Endothelial cell of umbilical vein (primary cell): Measurements from ENCODE around the gene SPATS2L. TPM values are rescaled to one million over a fixed set of nuclear protein-coding genes. Genes with fewer than 3 reads are reported as not detected.

Source experiments
- BruUV-seq: library from RNA; stranded (reverse); fragments of 400-500 nt; replicated peaks from 2 replicates; lab custom pipeline; 2021; lab: Mats Ljungman, UMichigan
- CTCF ChIA-PET: fragments of 300-600, 350-600 bp; sonication (Branson Sonifier 250); formaldehyde crosslinking; loops from one replicate; lab custom pipeline; 2021; ENCODE audit warnings: antibody characterized with exemption, inconsistent platforms; lab: Charles Lee
- POLR2A ChIA-PET: fragments of 300-600, 350-600 bp; sonication (Branson Sonifier 250); formaldehyde crosslinking; loops from one replicate; lab custom pipeline; 2021; ENCODE audit warnings: antibody characterized with exemption, inconsistent platforms; lab: Charles Lee
- DNase-seq: peaks from one replicate; pipeline ENCODE4 v3.0.0-alpha.2; 2011; ENCODE audit warnings: low read depth, low spot score
- FAIRE-seq: peaks from 2 replicates; lab custom pipeline; 2011; peaks lifted over from hg19 to GRCh38; lab: Jason Lieb, UNC
- H2AFZ ChIP-seq: 2 replicates; pipeline ENCODE4 v1.6.0; 2012; ENCODE audit warnings: low read depth, low read length, control low read depth, inconsistent platforms
- H3K27ac ChIP-seq: 2 replicates; pipeline ENCODE4 v1.5.1; 2011; ENCODE audit warnings: low read depth, mild to moderate bottlenecking, control low read depth, low read length, moderate library complexity; ENCODE audit not compliant: insufficient read depth
- H3K27me3 ChIP-seq, 2 experiments: 2 replicates each; pipeline versions ENCODE4 v1.6.0 to v1.6.1; 2011; ENCODE audit warnings: low read length in 2 of 2, mixed read lengths in 1 of 2; ENCODE audit not compliant: control insufficient read depth in 2 of 2, insufficient read depth in 2 of 2
- H3K36me3 ChIP-seq, 2 experiments: 2 replicates in 1 of 2; 3 replicates in 1 of 2; pipeline ENCODE4 v1.5.1; 2011; ENCODE audit warnings: low read length in 2 of 2, mild to moderate bottlenecking in 1 of 2, moderate library complexity in 1 of 2; ENCODE audit not compliant: control insufficient read depth in 2 of 2, insufficient read depth in 2 of 2; ENCODE audit errors: extremely low read depth in 1 of 2
- H3K4me1 ChIP-seq: 3 replicates; pipeline ENCODE4 v1.5.1; 2011; ENCODE audit warnings: mild to moderate bottlenecking, low read length; ENCODE audit not compliant: control insufficient read depth, insufficient read depth; ENCODE audit errors: extremely low read depth
- H3K4me2 ChIP-seq: 2 replicates; pipeline ENCODE4 v1.6.1; 2011; ENCODE audit warnings: low read length, control low read depth, mixed read lengths; ENCODE audit not compliant: insufficient read depth
- H3K4me3 ChIP-seq, 3 experiments: fragments of 200-600 bp in 1 of 3; sonication (generic), shearing (Covaris generic) in 1 of 3; replicated peaks in 1 of 3; 2 replicates each; pipeline ENCODE4 v1.5.1; 2011 to 2016; ENCODE audit warnings: control low read depth in 3 of 3, low read length in 3 of 3, mild to moderate bottlenecking in 2 of 3, inconsistent platforms in 1 of 3, low read depth in 1 of 3, moderate library complexity in 1 of 3; ENCODE audit not compliant: insufficient read depth in 1 of 3
- H3K79me2 ChIP-seq: 2 replicates; pipeline ENCODE4 v1.6.0; 2012; ENCODE audit warnings: low read length, inconsistent platforms; ENCODE audit not compliant: control insufficient read depth, insufficient read depth
- H3K9ac ChIP-seq: replicated peaks from 2 replicates; pipeline ENCODE3; 2011; ENCODE audit warnings: low read length, control low read depth; ENCODE audit not compliant: insufficient read depth; ENCODE audit errors: extremely low read depth
- H3K9me1 ChIP-seq: replicated peaks from 3 replicates; pipeline ENCODE4 v1.6.0; 2011; ENCODE audit warnings: mild to moderate bottlenecking, low read length; ENCODE audit not compliant: control insufficient read depth, insufficient read depth; ENCODE audit errors: extremely low read depth
- H3K9me3 ChIP-seq: replicated peaks from 2 replicates; pipeline ENCODE4 v1.5.1; 2012; ENCODE audit warnings: low read length, inconsistent platforms; ENCODE audit not compliant: control insufficient read depth, insufficient read depth
- H4K20me1 ChIP-seq: replicated peaks from 2 replicates; pipeline ENCODE3; 2011; ENCODE audit warnings: mild to moderate bottlenecking, low read length; ENCODE audit not compliant: control insufficient read depth, insufficient read depth; ENCODE audit errors: extremely low read depth
- CTCF ChIP-seq, 2 donors: IDR thresholded peaks; 1 replicate in 1 of 2; 2 replicates in 1 of 2; pipeline ENCODE4 v1.5.1; 2011; ENCODE audit warnings: low read length in 2 of 2, mild to moderate bottlenecking in 2 of 2, moderate library complexity in 2 of 2, control low read depth in 1 of 2, inconsistent platforms in 1 of 2, low read depth in 1 of 2; ENCODE audit not compliant: insufficient read depth in 1 of 2; ENCODE audit errors: extremely low read depth in 1 of 2
- EZH2 ChIP-seq: IDR thresholded peaks from 2 replicates; pipeline ENCODE4 v1.6.1; 2012; ENCODE audit warnings: borderline replicate concordance, low read depth, mild to moderate bottlenecking, moderate library complexity, low read length, inconsistent platforms; ENCODE audit not compliant: severe bottlenecking
- FOS ChIP-seq: IDR thresholded peaks from 2 replicates; pipeline ENCODE4 v1.6.1; 2011; ENCODE audit warnings: mild to moderate bottlenecking, low read length, moderate library complexity, borderline replicate concordance; ENCODE audit not compliant: insufficient read depth
- GATA2 ChIP-seq: IDR thresholded peaks from 2 replicates; pipeline ENCODE4 v1.7.0; 2011; ENCODE audit warnings: low read depth, mild to moderate bottlenecking, moderate library complexity, mixed read lengths, low read length; ENCODE audit not compliant: insufficient read length, insufficient read depth
- JUN ChIP-seq: IDR thresholded peaks from 2 replicates; pipeline ENCODE4 v1.6.1; 2011; ENCODE audit warnings: borderline replicate concordance, low read depth; ENCODE audit not compliant: insufficient read length, insufficient read depth
- MYC ChIP-seq: IDR thresholded peaks from one replicate; pipeline ENCODE4 v1.6.1; 2011; ENCODE audit warnings: mild to moderate bottlenecking, low read depth, low read length
- POLR2A ChIP-seq: IDR thresholded peaks from 2 replicates; pipeline ENCODE4 v1.6.1; 2012; ENCODE audit warnings: low read depth, mild to moderate bottlenecking, control low read depth, low read length
- dilution Hi-C: fragments of 300-500 bp; cut with MboI; formaldehyde crosslinking; loops from one replicate; pipeline ENCODE4 v1.15.0; 2019; ENCODE audit warnings: low sequenced_read_pairs; ENCODE audit not compliant: extremely low pct_ligation_motif_present
- intact Hi-C: fragments of 100-400 bp; cut with micrococcal nuclease; formaldehyde crosslinking; loops from one replicate; pipeline ENCODE4 v1.10.0; 2022
- polyA plus RNA-seq, 4 experiments: library from polyadenylated mRNA; depleted of rRNA in 3 of 4; stranded (reverse) in 3 of 4; unstranded in 1 of 4; fragments of >200 nt; gene quantifications; 2 replicates each; pipeline versions ENCODE4 v1.2.1 to v1.2.3, GENCODE V29; 2011 to 2012; ENCODE audit warnings: missing spikeins in 1 of 4
- total RNA-seq: library from RNA; stranded (reverse); gene quantifications from 2 replicates; pipeline ENCODE4 v1.2.3, GENCODE V29; 2021

The SPATS2L gene
- total and polyA plus RNA-seq, 2 donors (not counting 3 experiments of a cell fraction or from before 2014, with no cell fraction given) = 29.1 to 72.9 TPM

DNA sequence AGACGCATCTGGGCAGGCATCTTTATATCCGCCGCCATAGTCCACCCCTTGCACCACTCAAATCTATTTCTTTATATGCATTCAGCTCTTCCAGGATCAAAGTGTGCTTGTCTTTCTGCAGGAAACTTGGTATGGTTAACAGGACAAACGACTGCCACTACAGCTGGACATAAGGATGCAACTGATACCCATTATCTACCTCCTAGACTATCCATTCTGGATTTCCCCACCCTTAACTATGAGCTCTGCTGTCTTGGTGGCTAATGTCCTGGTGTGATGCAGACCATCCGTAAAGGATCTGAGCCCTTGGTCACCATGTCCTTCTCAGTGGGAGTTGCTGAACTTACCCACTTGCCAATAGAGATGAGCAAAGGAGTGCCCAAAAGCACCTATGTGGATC, 40.1 kb upstream of the SPATS2L start:
- BruUV-seq = no TSS peak

More for the DNA sequence above, 40.1 kb upstream of the SPATS2L start:
- TF ChIP-seq MYC = no peak
- TF ChIP-seq POLR2A = no peak
- TF ChIP-seq CTCF (IDR thresholded peaks at IDR 0.05; ENCODE audit: extremely low read depth in 1 of 2, insufficient read depth in 1 of 2, low read depth in 1 of 2, low read length in 2 of 2) = no peak
- no peak for TF ChIP-seq JUN
- TF ChIP-seq FOS = no peak
- no peak for TF ChIP-seq EZH2
- no peak for TF ChIP-seq GATA2
- H3K9me1 ChIP-seq = no peaks in the 10 kb centered on the region
- H3K79me2 ChIP-seq = no peaks in the 10 kb centered on the region
- DNase-seq (no peak), FAIRE-seq (no peak)
- H3K4me1 ChIP-seq = no peaks in the 10 kb centered on the region
- no peak overlapping the region for H3K9ac ChIP-seq
- dilution Hi-C loops = no loop called here
- no peak overlapping the region for H2AFZ ChIP-seq
- no peak overlapping the region for H3K27ac ChIP-seq
- H3K4me2 ChIP-seq = no peak overlapping the region
- H3K36me3 ChIP-seq = no peaks in the 10 kb centered on the region
- H3K4me3 ChIP-seq = no peak overlapping the region
- no peaks in the 10 kb centered on the region for H4K20me1 ChIP-seq
- H3K27me3 ChIP-seq = peaks cover 0 to 4% of the 10 kb centered on the region in 2 experiments
- intact Hi-C loops = no loop called here
- CTCF ChIA-PET = no interaction called here
- POLR2A ChIA-PET = no interaction called here
- no peaks in the 10 kb centered on the region for H3K9me3 ChIP-seq
